Left lung (tissue), 10 donors: ENCODE measurements around the gene FYN. TPM values are rescaled to one million over a fixed set of nuclear protein-coding genes. Genes with fewer than 3 reads are reported as not detected.

ENCODE experiments used
- ATAC-seq: fragments of 200-7000 bp; cut with Tn5 transposase; one replicate; pipeline ENCODE4 v1.9.1; 2020; ENCODE audit warnings: moderate library complexity
- DNase-seq, 4 donors: peaks; one replicate each; pipeline ENCODE4 v3.0.0-alpha.2; 2013 to 2020
- H3K27ac ChIP-seq, 2 donors: fragments of 200-600 bp; sonication (generic) in 1 of 2; one replicate each; pipeline versions ENCODE4 v1.5.0 to v1.8.0; 2020 to 2021
- H3K27me3 ChIP-seq, 2 donors: fragments of 200-600 bp; sonication (generic) in 1 of 2; one replicate each; pipeline versions ENCODE4 v1.5.0 to v1.8.0; 2020 to 2021
- H3K36me3 ChIP-seq, 2 donors: fragments of 200-600 bp; sonication (generic) in 1 of 2; one replicate each; pipeline versions ENCODE4 v1.5.0 to v1.8.0; 2020 to 2021
- H3K4me1 ChIP-seq, 2 donors: fragments of 200-600 bp; one replicate each; pipeline ENCODE4 v1.8.0; 2021
- H3K4me3 ChIP-seq, 2 donors: fragments of 200-600 bp; sonication (generic) in 1 of 2; one replicate each; pipeline versions ENCODE4 v1.5.0 to v1.8.0; 2020 to 2021; ENCODE audit warnings: mild to moderate bottlenecking in 1 of 2
- H3K9me3 ChIP-seq, 2 donors: fragments of 200-600 bp; sonication (generic) in 1 of 2; one replicate each; pipeline versions ENCODE4 v1.5.0 to v1.8.0; 2020 to 2021
- CTCF ChIP-seq, 2 donors: fragments of 200-600 bp; sonication (generic) in 1 of 2; IDR thresholded peaks; one replicate each; pipeline versions ENCODE4 v1.5.0 to v1.8.0; 2021; ENCODE audit warnings: antibody characterized with exemption in 2 of 2
- intact Hi-C, 2 donors: fragments of 100-400 bp; cut with DNase I; formaldehyde crosslinking; loops; one replicate each; pipeline versions ENCODE4 v1.11.2 to v1.14.2; 2022
- polyA plus RNA-seq, 6 donors: library from polyadenylated mRNA; unstranded; fragments of 120-200 nt; gene quantifications; one replicate each; pipeline ENCODE4 v1.2.1, GENCODE V29; 2013; ENCODE audit not compliant: insufficient read length in 6 of 6
- total RNA-seq, 2 donors: library from RNA; stranded (reverse); fragmentation: NEBNext Ultra II Directional; extraction: Animal tissue kit (Norgen Biotek cat#: 25700); gene quantifications; one replicate each; pipeline ENCODE4 v1.2.1, GENCODE V29; 2021
- donor health status: DM: no; HTN: yes; CAD: no.
- donor health status: DM: no; HTN: no; CAD: no.

Gene FYN
- total and polyA plus RNA-seq, 8 donors, result 58.8 to 165 (median 144) TPM

DNA sequence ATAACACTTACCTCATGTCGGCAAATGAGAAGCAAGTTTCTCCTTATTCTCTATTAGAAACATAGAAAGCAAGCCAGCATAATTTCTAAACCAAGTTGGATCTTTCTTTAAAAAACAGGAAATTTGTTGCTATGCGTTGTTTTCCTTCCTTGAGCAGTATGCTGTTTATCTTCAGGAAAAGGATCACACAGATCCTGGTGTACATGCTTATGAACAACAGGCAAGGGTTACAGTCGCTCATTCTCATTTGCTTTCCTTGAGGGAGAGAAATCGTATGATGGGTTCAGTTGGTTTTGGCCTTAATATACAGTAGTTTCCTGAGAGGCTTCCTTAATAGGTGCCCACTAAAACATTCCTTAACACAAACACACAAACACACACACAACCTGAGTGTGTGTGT, 118.8 kb downstream of the FYN start:
- TF ChIP-seq CTCF (IDR thresholded peaks at IDR 0.05), result no peak
- Histone ChIP-seq H3K9me3 (no peaks in the 10 kb centered on the region), H3K27me3 (no peaks in the 10 kb centered on the region), H3K4me1 (peaks cover 1 to 41% of the 10 kb centered on the region in 2 donors), H3K4me3 (no peak overlapping the region), H3K27ac (peak overlapping the region; percentile 2 to 53), H3K36me3 (no peaks in the 10 kb centered on the region)
- DNase-seq (no peak), ATAC-seq (no peak)
- intact Hi-C loops, result no loop called here

DNA sequence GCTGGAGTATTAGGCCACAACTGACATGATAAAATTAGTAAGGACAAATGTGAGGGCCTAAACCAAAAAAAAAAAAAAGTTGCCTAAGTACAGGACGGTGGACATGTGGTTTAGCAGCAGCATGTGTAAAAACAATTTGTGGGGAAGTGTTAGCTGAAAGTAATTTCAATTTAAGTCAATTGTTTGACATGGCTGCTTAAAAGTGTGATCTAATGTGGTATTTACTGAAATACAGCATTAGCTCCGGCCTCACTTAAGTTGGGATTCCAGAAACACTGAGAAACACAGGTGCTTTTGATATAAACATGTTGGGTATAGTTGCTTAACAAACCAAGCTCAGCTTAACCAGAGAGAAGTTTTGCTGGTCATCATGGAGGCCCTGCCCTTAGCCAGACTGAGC, 119.7 kb downstream of the FYN start:
- H3K9me3 ChIP-seq, result no peaks in the 10 kb centered on the region
- no peak for TF ChIP-seq CTCF (IDR thresholded peaks at IDR 0.05)
- peak overlapping the region in 1 of 2 donors; percentile 53 for H3K27ac ChIP-seq
- intact Hi-C loops, result no loop called here
- peaks cover 0 to 36% of the 10 kb centered on the region in 2 donors for H3K4me1 ChIP-seq
- no peak overlapping the region for H3K4me3 ChIP-seq
- no peak for ATAC-seq
- DNase-seq, result no peak
- no peaks in the 10 kb centered on the region for H3K27me3 ChIP-seq
- no peaks in the 10 kb centered on the region for H3K36me3 ChIP-seq

GRCh38 chr6:111752476-111752875, 120.8 kb downstream of the FYN start:
- no peak for DNase-seq
- Histone ChIP-seq H3K9me3 (no peaks in the 10 kb centered on the region), H3K4me1 (peaks cover 0 to 41% of the 10 kb centered on the region in 2 donors), H3K36me3 (no peaks in the 10 kb centered on the region), H3K4me3 (no peak overlapping the region), H3K27me3 (no peaks in the 10 kb centered on the region), H3K27ac (peak overlapping the region in 1 of 2 donors; percentile 13)
- TF ChIP-seq CTCF (IDR thresholded peaks at IDR 0.05), result no peak
- ATAC-seq, result no peak
- intact Hi-C loops, result no loop called here

DNA sequence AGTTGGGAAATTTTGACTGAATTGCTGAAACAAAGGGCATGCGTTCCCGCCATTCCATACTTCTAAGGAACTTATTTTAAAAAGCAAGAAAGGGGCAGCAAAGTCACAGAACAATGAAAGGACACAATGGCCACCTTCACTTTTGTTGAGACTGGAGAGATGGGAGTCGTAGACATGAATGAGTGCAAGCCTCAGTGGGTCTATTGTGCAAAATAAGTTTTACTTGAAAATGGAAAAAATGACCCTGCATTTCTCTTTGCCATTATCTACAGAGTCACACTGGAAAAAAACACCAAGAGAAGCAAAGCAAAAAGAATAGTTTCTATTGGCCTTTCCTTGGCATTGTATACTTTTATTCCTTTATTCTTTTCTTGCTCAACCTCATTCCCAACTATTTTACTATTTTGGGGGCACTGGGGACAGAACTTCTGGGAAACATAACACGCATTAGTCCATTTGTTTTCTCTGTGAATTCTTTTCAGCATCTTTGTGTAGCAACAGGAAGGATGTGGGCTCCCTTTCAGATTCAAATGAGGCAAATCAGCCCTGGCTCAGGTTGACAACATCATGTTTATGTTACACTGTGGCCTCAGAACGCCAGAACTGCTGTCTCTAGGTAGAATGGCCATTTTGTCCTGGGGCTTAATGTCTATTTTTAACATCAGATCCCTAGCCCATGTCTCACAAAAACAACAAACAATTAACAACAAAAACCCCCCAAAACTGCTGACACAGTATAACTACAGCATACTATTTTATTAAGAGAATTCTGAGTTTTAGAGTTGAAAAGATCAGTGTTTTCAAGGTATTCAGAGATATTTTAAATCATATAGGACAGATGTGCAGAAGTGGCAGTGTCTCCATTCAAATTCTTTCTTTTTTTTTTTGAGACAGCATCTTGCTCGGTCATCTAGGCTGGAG, 122.2 kb downstream of the FYN start:
- Histone ChIP-seq H3K27ac (peak overlapping the region; percentile 13 to 33), H3K36me3 (no peaks in the 10 kb centered on the region), H3K27me3 (no peaks in the 10 kb centered on the region), H3K9me3 (no peaks in the 10 kb centered on the region), H3K4me3 (no peak overlapping the region), H3K4me1 (peaks cover 0 to 41% of the 10 kb centered on the region in 2 donors)
- intact Hi-C loops, result no loop called here
- DNase-seq (no peak), ATAC-seq (peak; percentile 26)
- TF ChIP-seq CTCF (IDR thresholded peaks at IDR 0.05), result no peak

DNA sequence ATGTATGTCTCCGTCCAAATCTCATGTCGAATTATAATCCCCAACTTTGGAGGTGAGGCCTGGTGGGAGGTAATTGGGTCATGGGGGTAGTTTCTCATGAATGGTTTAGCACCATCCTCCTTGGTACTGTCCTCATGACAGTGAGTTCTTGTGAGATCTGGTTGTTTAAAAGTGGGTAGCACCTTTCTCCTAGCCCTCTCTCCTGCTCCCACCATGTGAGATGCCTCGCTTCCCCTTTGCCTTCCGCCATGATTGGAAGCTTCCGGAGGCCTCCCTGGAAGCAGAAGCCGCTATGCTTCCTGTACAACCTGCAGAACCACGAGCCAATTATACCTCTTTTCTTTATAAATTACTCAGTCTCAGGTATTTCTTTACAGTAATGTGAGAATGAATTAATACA, 123.1 kb downstream of the FYN start:
- H3K9me3 ChIP-seq, result no peaks in the 10 kb centered on the region
- peaks cover 0 to 49% of the 10 kb centered on the region in 2 donors for H3K4me1 ChIP-seq
- H3K36me3 ChIP-seq, result no peaks in the 10 kb centered on the region
- H3K4me3 ChIP-seq, result no peak overlapping the region
- no peak for ATAC-seq
- intact Hi-C loops, result no loop called here
- no peak for TF ChIP-seq CTCF (IDR thresholded peaks at IDR 0.05)
- H3K27me3 ChIP-seq, result no peaks in the 10 kb centered on the region
- H3K27ac ChIP-seq, result peak overlapping the region in 1 of 2 donors; percentile 13
- no peak for DNase-seq
